Activated naive CD4-positive, alpha-beta T cell treated with anti-CD3 and anti-CD28 coated beads, Interleukin-2, amount 50 U/mL, for 16 hours (primary cell): ENCODE measurements around the gene GRIK1.
"Not testable (repeated sequence)": the region's sequence is repeated elsewhere in the genome, so short reads cannot be mapped to it uniquely, and the experiment has no call there.

Source experiments
- DNase-seq: peaks from one replicate; pipeline ENCODE4 v3.0.0-alpha.2; 2020

The GRIK1 gene

GRCh38 chr21:29939924-29940275 is at the start of gene GRIK1:
Gene GRIK1, minus strand, starts transcription at chr21:29939996.
- no peak for DNase-seq

- no peak for DNase-seq
Observed at GRCh38 chr21:29987762-29988161, 48.0 kb upstream of the GRIK1 start.

GRCh38 chr21:29985866-29986265 is 46.1 kb upstream of the GRIK1 start:
- DNase-seq: no peak

GRCh38 chr21:29979043-29979442 is 39.2 kb upstream of the GRIK1 start:
- DNase-seq: no peak

GRCh38 chr21:29975776-29976175 is 36.0 kb upstream of the GRIK1 start:
- DNase-seq: no peak

GRCh38 chr21:29973258-29973657 is 33.5 kb upstream of the GRIK1 start:
- no peak for DNase-seq

GRCh38 chr21:29961291-29962027 is 21.7 kb upstream of the GRIK1 start:
- no peak for DNase-seq

GRCh38 chr21:29958551-29958950 is 18.8 kb upstream of the GRIK1 start:
- no peak for DNase-seq

- DNase-seq: not testable (repeated sequence)
Observed at GRCh38 chr21:29958035-29958434, 18.2 kb upstream of the GRIK1 start.

- no peak for DNase-seq
Observed at GRCh38 chr21:29953690-29954089, 13.9 kb upstream of the GRIK1 start.

GRCh38 chr21:29953072-29953471 is 13.3 kb upstream of the GRIK1 start:
- no peak for DNase-seq

GRCh38 chr21:29951911-29952310 is 12.1 kb upstream of the GRIK1 start:
- DNase-seq: no peak

- no peak for DNase-seq
Observed at GRCh38 chr21:29949991-29950390, 10.2 kb upstream of the GRIK1 start.

GRCh38 chr21:29947119-29947518 is 7.3 kb upstream of the GRIK1 start:
- DNase-seq: no peak

- no peak for DNase-seq
Observed at GRCh38 chr21:29943885-29944284, 4.1 kb upstream of the GRIK1 start.

GRCh38 chr21:29942034-29942433 is 2.2 kb upstream of the GRIK1 start:
- DNase-seq: no peak

GRCh38 chr21:29940991-29941390 is 1.2 kb upstream of the GRIK1 start:
- DNase-seq: no peak

- DNase-seq: no peak
Observed at GRCh38 chr21:29940361-29940760, 565 bp upstream of the GRIK1 start.

- no peak for DNase-seq
Observed at GRCh38 chr21:29939104-29939923, 482 bp downstream of the GRIK1 start.

- DNase-seq: no peak
Observed at GRCh38 chr21:29938776-29939103, 1.1 kb downstream of the GRIK1 start.

- no peak for DNase-seq
Observed at GRCh38 chr21:29933088-29933487, 6.7 kb downstream of the GRIK1 start.

- no peak for DNase-seq
Observed at GRCh38 chr21:29928537-29928936, 11.3 kb downstream of the GRIK1 start.

GRCh38 chr21:29920938-29921337 is 18.9 kb downstream of the GRIK1 start:
- DNase-seq: no peak

- no peak for DNase-seq
Observed at GRCh38 chr21:29914326-29914725, 25.5 kb downstream of the GRIK1 start.

GRCh38 chr21:29909571-29909970 is 30.2 kb downstream of the GRIK1 start:
- no peak for DNase-seq
